HEK293 (cell line): ENCODE results near the gene LRRC74A.

Experiments
- CTCF ChIA-PET: fragments of 350-600 bp; formaldehyde crosslinking; extraction: SDS; loops from one replicate; lab custom pipeline; 2021; ENCODE audit warnings: antibody characterized with exemption; lab: Yijun Ruan, JAX
- POLR2A ChIA-PET: fragments of 300-600 bp; formaldehyde crosslinking; extraction: SDS; loops from one replicate; lab custom pipeline; 2020; ENCODE audit warnings: antibody characterized with exemption, inconsistent platforms; lab: Yijun Ruan, JAX
- H3K27ac ChIP-seq: fragments of 200-500 bp; sonication (Bioruptor generic); 2 replicates; pipeline ENCODE4 v1.5.1; 2014; ENCODE audit warnings: low read depth, low read length, control low read depth, inconsistent platforms; ENCODE audit errors: extremely low read depth
- H3K36me3 ChIP-seq, 2 experiments: fragments of 200-500 bp in 1 of 2; sonication (Bioruptor generic) in 1 of 2; 1 replicate in 1 of 2; 2 replicates in 1 of 2; pipeline ENCODE4 v1.5.1; 2014 to 2017; ENCODE audit warnings: inconsistent platforms in 2 of 2, low read length in 2 of 2; ENCODE audit not compliant: control insufficient read depth in 2 of 2, insufficient read depth in 1 of 2
- H3K4me1 ChIP-seq: fragments of 200-500 bp; sonication (Bioruptor generic); 2 replicates; pipeline ENCODE4 v1.5.1; 2014; ENCODE audit warnings: mild to moderate bottlenecking, low read length, inconsistent platforms; ENCODE audit not compliant: control insufficient read depth, insufficient read depth
- H3K4me3 ChIP-seq: 2 replicates; pipeline ENCODE4 v1.5.1; 2011; ENCODE audit warnings: low read depth, mild to moderate bottlenecking, control low read depth, low read length, moderate library complexity
- H3K9me3 ChIP-seq: fragments of 200-500 bp; sonication (Bioruptor generic); 2 replicates; pipeline ENCODE4 v1.5.1; 2014; ENCODE audit warnings: low read depth, low read length, inconsistent platforms; ENCODE audit not compliant: control insufficient read depth, insufficient read depth
- EGR2 ChIP-seq: fragments of 450-650 bp; formaldehyde crosslinking; IDR thresholded peaks from 2 replicates; pipeline ENCODE4 v1.5.1; 2016; ENCODE audit warnings: low read depth, missing biosample characterization, missing genetic modification characterization
- FEZF1 ChIP-seq: fragments of 450-650 bp; formaldehyde crosslinking; IDR thresholded peaks from 2 replicates; pipeline ENCODE4 v1.5.1; 2016; ENCODE audit warnings: missing biosample characterization, missing genetic modification characterization
- GLI2 ChIP-seq: fragments of 450-650 bp; formaldehyde crosslinking; IDR thresholded peaks from 2 replicates; pipeline ENCODE4; 2017; ENCODE audit warnings: missing biosample characterization, missing genetic modification characterization, low read depth, borderline replicate concordance
- KLF16 ChIP-seq: fragments of 450-650 bp; formaldehyde crosslinking; IDR thresholded peaks from 2 replicates; pipeline ENCODE4 v1.5.1; 2017; ENCODE audit warnings: missing biosample characterization, missing genetic modification characterization
- KLF8 ChIP-seq: fragments of 450-650 bp; formaldehyde crosslinking; IDR thresholded peaks from 2 replicates; pipeline ENCODE4 v1.5.1; 2016; ENCODE audit warnings: missing biosample characterization, missing genetic modification characterization
- KLF9 ChIP-seq: fragments of 450-650 bp; formaldehyde crosslinking; IDR thresholded peaks from 2 replicates; pipeline ENCODE4 v1.5.1; 2016; ENCODE audit warnings: missing biosample characterization, missing genetic modification characterization, low read depth
- PRDM1 ChIP-seq: fragments of 450-650 bp; formaldehyde crosslinking; IDR thresholded peaks from 2 replicates; pipeline ENCODE4; 2016; ENCODE audit warnings: missing biosample characterization, missing genetic modification characterization
- TRIM28 ChIP-seq: IDR thresholded peaks from 2 replicates; pipeline ENCODE4 v1.6.1; 2011; ENCODE audit warnings: low read length, control low read depth, borderline replicate concordance
- YY1 ChIP-seq: fragments of 450-650 bp; formaldehyde crosslinking; IDR thresholded peaks from 2 replicates; pipeline ENCODE4 v1.5.1; 2018; ENCODE audit warnings: missing biosample characterization, missing genetic modification characterization
- ZBTB20 ChIP-seq: fragments of 450-650 bp; formaldehyde crosslinking; IDR thresholded peaks from 2 replicates; pipeline ENCODE4 v1.5.1; 2016; ENCODE audit warnings: missing biosample characterization, missing genetic modification characterization
- ZNF112 ChIP-seq: fragments of 450-650 bp; formaldehyde crosslinking; IDR thresholded peaks from 2 replicates; pipeline ENCODE4 v1.5.0; 2017; ENCODE audit warnings: missing biosample characterization, missing genetic modification characterization
- ZNF184 ChIP-seq: fragments of 450-650 bp; IDR thresholded peaks from 2 replicates; pipeline ENCODE4 v1.5.1; 2018; ENCODE audit warnings: missing biosample characterization, mild to moderate bottlenecking, missing genetic modification characterization
- ZNF433 ChIP-seq: fragments of 450-650 bp; formaldehyde crosslinking; IDR thresholded peaks from 2 replicates; pipeline ENCODE4 v1.5.1; 2016; ENCODE audit warnings: missing biosample characterization, missing genetic modification characterization, low read depth
- ZXDB ChIP-seq: fragments of 450-650 bp; formaldehyde crosslinking; IDR thresholded peaks from 2 replicates; pipeline ENCODE4 v1.5.1; 2016; ENCODE audit warnings: missing biosample characterization, missing genetic modification characterization
- TF ChIP-seq, protein P1 (sequence below): fragments of 450-650 bp; formaldehyde crosslinking; optimal IDR thresholded peaks from 2 replicates; pipeline ENCODE3; 2016; ENCODE audit warnings: missing biosample characterization, mild to moderate bottlenecking, missing genetic modification characterization
- TF ChIP-seq, protein P2 (sequence below): fragments of 450-650 bp; formaldehyde crosslinking; conservative IDR thresholded peaks from 2 replicates; pipeline ENCODE4 v1.5.1; 2016; ENCODE audit warnings: low read depth, missing biosample characterization, missing genetic modification characterization
- TF ChIP-seq, protein P3 (sequence below): fragments of 450-650 bp; formaldehyde crosslinking; IDR thresholded peaks from 2 replicates; pipeline ENCODE4 v1.5.1; 2016; ENCODE audit warnings: missing biosample characterization, missing genetic modification characterization
- TF ChIP-seq, protein P4 (sequence below): sonication (generic); formaldehyde crosslinking; IDR thresholded peaks from 2 replicates; pipeline ENCODE4 v1.8.1; 2022; ENCODE audit warnings: mild to moderate bottlenecking, moderate library complexity, missing genetic modification reagents
- TF ChIP-seq, protein P5 (sequence below): fragments of 450-650 bp; formaldehyde crosslinking; IDR thresholded peaks from 2 replicates; pipeline ENCODE4 v1.5.1; 2016; ENCODE audit warnings: missing biosample characterization, missing genetic modification characterization
- TF ChIP-seq, protein P6 (sequence below): fragments of 450-650 bp; formaldehyde crosslinking; IDR thresholded peaks from 2 replicates; pipeline ENCODE4 v1.5.1; 2016; ENCODE audit warnings: missing biosample characterization, missing genetic modification characterization

Gene LRRC74A

DNA sequence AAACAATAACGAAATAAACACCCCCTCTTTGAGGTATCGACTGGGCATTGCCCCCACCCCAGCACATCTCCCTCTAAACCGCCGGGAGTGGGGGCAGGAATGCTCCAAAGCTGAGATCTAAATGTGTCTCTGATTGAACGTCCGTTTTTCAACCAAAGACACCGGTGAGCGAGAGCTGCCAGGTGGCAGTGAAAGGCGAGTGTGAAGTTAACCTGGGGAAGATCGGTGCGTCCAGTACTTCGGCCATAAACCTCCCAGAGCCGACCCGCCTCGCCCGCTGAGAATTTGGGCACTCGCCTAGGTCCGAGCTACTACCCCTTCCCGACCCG is 14.2 kb upstream of the LRRC74A start:
- peak overlapping the region; percentile 79; the same call in 1 of the 2 replicates for H3K27ac ChIP-seq
- POLR2A ChIA-PET: interaction anchor here (1.3 to 1.4 kb wide), 2 partner anchors 10 to 492 kb away, joined by 3 to 4 read pairs; no protein-coding TSS in a partner anchor
- H3K4me1 ChIP-seq: peaks cover 14% of the 10 kb centered on the region; the same call in 1 of the 2 replicates
- H3K9me3 ChIP-seq: no peaks in the 10 kb centered on the region
- CTCF ChIA-PET: interaction anchor here (0.6 to 4.9 kb wide), 5 partner anchors 27 to 259 kb away, joined by 3 to 28 read pairs (median 4); no protein-coding TSS in a partner anchor
- TF ChIP-seq ZXDB (tag by site-specific recombination) (no peak), TRIM28 (no peak), PRDM1 (tag by site-specific recombination) (0 out of 2 replicates have a peak, but pooled peaks have one; percentile 37)
- H3K4me3 ChIP-seq: peak overlapping the region; percentile 72
- peaks cover 0 to 26% of the 10 kb centered on the region in 2 experiments; a peak in 1 of 3 replicates for H3K36me3 ChIP-seq

DNA sequence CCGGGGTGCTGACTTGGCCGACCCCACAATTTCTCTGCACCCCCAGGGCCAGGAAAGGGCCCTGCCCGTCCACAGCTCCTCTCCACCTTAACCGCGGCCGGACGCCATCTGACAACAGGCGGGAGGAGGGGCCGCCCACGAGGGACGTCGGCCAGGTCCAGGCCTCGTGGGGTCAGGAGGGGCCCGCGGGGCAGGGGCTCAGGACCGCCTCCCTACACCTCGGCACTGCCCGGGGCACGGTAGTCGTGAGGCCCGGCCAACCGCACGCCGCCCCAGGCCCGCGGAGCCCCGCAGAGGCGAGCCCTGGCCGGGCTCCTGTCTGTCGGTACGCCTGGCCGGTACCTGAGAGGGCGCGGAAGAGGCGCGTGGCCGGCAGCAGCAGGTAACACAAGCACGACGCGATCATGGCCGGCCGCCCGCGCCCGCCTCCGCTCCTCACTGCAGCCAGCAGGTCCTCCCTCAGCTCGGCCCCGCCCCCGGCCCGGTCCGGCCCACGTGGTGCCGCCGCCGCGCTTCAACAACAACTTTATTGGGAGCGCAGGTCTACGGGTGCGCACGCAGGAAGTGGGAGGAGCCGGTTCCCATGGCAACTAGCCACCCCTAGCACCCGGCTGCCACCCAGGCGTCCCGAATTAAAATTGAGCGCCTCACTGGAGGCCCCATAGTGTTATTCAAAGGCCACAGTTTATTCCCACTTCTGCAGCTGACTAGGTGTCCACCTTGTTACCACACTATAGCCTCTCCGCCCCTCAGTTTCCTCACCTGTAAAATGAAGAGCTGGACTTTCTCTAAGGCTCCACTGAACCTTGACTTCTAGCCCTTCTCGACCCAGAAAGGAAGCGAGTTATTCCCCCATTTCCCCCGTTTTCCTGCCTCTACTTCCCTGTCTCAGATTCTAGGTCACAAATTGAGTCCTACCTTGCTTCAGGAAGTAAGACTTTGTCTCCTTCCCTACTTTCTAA is 13.5 kb upstream of the LRRC74A start, which contains the start of gene ANGEL1:
ANGEL1 (minus strand) TSS at position 461 of the 962 bp plus-strand sequence; CDS start at position 406, 55 bp downstream.
- peaks cover 0 to 20% of the 10 kb centered on the region in 2 experiments; a peak in 1 of 3 replicates for H3K36me3 ChIP-seq
- peak within 1 kb of the TSS; percentile 72 for H3K4me3 ChIP-seq
- ChIA-PET CTCF (interaction anchor here (0.6 to 4.9 kb wide), 3 partner anchors 28 to 103 kb away, joined by 4 to 28 read pairs (median 22); no protein-coding TSS in a partner anchor), POLR2A (interaction anchor here (1.3 to 1.4 kb wide), 2 partner anchors 11 to 492 kb away, joined by 3 to 4 read pairs; no protein-coding TSS in a partner anchor)
- no peaks in the 10 kb centered on the region for H3K9me3 ChIP-seq
- H3K27ac ChIP-seq: peak within 1 kb of the TSS; percentile 79; the same call in 1 of the 2 replicates
- peaks cover 14% of the 10 kb centered on the region; the same call in 1 of the 2 replicates for H3K4me1 ChIP-seq
- TF ChIP-seq ZNF433 (tag by site-specific recombination): no peak
- 0 out of 2 replicates have a peak, but pooled peaks have one; percentile 23 for TF ChIP-seq ZNF184 (tag by site-specific recombination)
- TF ChIP-seq ZBTB20 (tag by site-specific recombination): peak; percentile 58; the same call in 1 of the 2 replicates
- peak; percentile 87 for TF ChIP-seq EGR2
- peak; percentile 90 for TF ChIP-seq KLF16
- TF ChIP-seq, protein P1, sequence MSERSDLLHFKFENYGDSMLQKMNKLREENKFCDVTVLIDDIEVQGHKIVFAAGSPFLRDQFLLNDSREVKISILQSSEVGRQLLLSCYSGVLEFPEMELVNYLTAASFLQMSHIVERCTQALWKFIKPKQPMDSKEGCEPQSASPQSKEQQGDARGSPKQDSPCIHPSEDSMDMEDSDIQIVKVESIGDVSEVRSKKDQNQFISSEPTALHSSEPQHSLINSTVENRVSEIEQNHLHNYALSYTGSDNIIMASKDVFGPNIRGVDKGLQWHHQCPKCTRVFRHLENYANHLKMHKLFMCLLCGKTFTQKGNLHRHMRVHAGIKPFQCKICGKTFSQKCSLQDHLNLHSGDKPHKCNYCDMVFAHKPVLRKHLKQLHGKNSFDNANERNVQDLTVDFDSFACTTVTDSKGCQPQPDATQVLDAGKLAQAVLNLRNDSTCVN (tag by site-specific recombination): peak; percentile 92
- no peak for TF ChIP-seq FEZF1 (tag by site-specific recombination)
- no peak for TF ChIP-seq GLI2 (tag by site-specific recombination)
- TF ChIP-seq ZNF112 (tag by site-specific recombination): no peak
- TF ChIP-seq, protein P2, sequence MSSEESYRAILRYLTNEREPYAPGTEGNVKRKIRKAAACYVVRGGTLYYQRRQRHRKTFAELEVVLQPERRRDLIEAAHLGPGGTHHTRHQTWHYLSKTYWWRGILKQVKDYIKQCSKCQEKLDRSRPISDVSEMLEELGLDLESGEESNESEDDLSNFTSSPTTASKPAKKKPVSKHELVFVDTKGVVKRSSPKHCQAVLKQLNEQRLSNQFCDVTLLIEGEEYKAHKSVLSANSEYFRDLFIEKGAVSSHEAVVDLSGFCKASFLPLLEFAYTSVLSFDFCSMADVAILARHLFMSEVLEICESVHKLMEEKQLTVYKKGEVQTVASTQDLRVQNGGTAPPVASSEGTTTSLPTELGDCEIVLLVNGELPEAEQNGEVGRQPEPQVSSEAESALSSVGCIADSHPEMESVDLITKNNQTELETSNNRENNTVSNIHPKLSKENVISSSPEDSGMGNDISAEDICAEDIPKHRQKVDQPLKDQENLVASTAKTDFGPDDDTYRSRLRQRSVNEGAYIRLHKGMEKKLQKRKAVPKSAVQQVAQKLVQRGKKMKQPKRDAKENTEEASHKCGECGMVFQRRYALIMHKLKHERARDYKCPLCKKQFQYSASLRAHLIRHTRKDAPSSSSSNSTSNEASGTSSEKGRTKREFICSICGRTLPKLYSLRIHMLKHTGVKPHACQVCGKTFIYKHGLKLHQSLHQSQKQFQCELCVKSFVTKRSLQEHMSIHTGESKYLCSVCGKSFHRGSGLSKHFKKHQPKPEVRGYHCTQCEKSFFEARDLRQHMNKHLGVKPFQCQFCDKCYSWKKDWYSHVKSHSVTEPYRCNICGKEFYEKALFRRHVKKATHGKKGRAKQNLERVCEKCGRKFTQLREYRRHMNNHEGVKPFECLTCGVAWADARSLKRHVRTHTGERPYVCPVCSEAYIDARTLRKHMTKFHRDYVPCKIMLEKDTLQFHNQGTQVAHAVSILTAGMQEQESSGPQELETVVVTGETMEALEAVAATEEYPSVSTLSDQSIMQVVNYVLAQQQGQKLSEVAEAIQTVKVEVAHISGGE (tag by site-specific recombination): peak; percentile 22; the same call in 1 of the 2 replicates
- TF ChIP-seq KLF9 (tag by site-specific recombination): peak; percentile 87
- TF ChIP-seq, protein P3, sequence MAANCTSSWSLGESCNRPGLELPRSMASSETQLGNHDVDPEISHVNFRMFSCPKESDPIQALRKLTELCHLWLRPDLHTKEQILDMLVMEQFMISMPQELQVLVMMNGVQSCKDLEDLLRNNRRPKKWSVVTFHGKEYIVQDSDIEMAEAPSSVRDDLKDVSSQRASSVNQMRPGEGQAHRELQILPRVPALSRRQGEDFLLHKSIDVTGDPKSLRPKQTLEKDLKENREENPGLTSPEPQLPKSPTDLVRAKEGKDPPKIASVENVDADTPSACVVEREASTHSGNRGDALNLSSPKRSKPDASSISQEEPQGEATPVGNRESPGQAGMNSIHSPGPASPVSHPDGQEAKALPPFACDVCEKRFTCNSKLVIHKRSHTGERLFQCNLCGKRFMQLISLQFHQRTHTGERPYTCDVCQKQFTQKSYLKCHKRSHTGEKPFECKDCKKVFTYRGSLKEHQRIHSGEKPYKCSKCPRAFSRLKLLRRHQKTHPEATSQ: peak; percentile 70; the same call in 1 of the 2 replicates
- TF ChIP-seq, protein P4, sequence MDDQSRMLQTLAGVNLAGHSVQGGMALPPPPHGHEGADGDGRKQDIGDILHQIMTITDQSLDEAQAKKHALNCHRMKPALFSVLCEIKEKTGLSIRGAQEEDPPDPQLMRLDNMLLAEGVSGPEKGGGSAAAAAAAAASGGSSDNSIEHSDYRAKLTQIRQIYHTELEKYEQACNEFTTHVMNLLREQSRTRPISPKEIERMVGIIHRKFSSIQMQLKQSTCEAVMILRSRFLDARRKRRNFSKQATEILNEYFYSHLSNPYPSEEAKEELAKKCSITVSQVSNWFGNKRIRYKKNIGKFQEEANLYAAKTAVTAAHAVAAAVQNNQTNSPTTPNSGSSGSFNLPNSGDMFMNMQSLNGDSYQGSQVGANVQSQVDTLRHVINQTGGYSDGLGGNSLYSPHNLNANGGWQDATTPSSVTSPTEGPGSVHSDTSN (CRISPR knock-in tag): 0 out of 2 replicates have a peak, but pooled peaks have one; percentile 30
- peak; percentile 81; the same call in 1 of the 2 replicates for TF ChIP-seq KLF8
- peak; percentile 59 for TF ChIP-seq YY1
- TF ChIP-seq, protein P5, sequence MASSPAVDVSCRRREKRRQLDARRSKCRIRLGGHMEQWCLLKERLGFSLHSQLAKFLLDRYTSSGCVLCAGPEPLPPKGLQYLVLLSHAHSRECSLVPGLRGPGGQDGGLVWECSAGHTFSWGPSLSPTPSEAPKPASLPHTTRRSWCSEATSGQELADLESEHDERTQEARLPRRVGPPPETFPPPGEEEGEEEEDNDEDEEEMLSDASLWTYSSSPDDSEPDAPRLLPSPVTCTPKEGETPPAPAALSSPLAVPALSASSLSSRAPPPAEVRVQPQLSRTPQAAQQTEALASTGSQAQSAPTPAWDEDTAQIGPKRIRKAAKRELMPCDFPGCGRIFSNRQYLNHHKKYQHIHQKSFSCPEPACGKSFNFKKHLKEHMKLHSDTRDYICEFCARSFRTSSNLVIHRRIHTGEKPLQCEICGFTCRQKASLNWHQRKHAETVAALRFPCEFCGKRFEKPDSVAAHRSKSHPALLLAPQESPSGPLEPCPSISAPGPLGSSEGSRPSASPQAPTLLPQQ (tag by site-specific recombination): peak; percentile 68
- TF ChIP-seq, protein P6, sequence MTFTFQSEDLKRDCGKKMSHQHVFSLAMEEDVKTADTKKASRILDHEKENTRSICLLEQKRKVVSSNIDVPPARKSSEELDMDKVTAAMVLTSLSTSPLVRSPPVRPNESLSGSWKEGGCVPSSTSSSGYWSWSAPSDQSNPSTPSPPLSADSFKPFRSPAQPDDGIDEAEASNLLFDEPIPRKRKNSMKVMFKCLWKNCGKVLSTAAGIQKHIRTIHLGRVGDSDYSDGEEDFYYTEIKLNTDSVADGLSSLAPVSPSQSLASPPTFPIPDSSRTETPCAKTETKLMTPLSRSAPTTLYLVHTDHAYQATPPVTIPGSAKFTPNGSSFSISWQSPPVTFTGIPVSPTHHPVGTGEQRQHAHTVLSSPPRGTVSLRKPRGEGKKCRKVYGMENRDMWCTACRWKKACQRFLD: 0 out of 2 replicates have a peak, but pooled peaks have one; percentile 51
